Endothelial cell (in vitro differentiated cells): ENCODE results near the gene ARMC9. TPM values are rescaled to one million over a fixed set of nuclear protein-coding genes. Genes with fewer than 3 reads are reported as not detected.

Experiments
- DNase-seq: peaks from one replicate; pipeline ENCODE4 v3.0.0; 2021; ENCODE audit warnings: low spot score
- H3K27ac Mint-ChIP-seq: one replicate; pipeline ENCODE4 v1.8.0; 2021; ENCODE audit warnings: mixed read lengths, inconsistent platforms; ENCODE audit not compliant: unreplicated experiment
- H3K27me3 Mint-ChIP-seq: one replicate; pipeline ENCODE4 v1.8.0; 2021; ENCODE audit warnings: mild to moderate bottlenecking, moderate library complexity, mixed read lengths, inconsistent platforms; ENCODE audit not compliant: unreplicated experiment
- H3K36me3 Mint-ChIP-seq: one replicate; pipeline ENCODE4 v1.8.0; 2021; ENCODE audit warnings: mild to moderate bottlenecking, low read depth, mixed read lengths, inconsistent platforms; ENCODE audit not compliant: unreplicated experiment
- H3K4me1 Mint-ChIP-seq: one replicate; pipeline ENCODE4 v1.8.0; 2021; ENCODE audit warnings: mild to moderate bottlenecking, mixed read lengths, inconsistent platforms; ENCODE audit not compliant: unreplicated experiment
- H3K4me3 Mint-ChIP-seq: one replicate; pipeline ENCODE4 v1.8.0; 2021; ENCODE audit warnings: mild to moderate bottlenecking, mixed read lengths, inconsistent platforms; ENCODE audit not compliant: unreplicated experiment
- H3K9me3 Mint-ChIP-seq: one replicate; pipeline ENCODE4 v1.8.0; 2021; ENCODE audit warnings: mixed read lengths, inconsistent platforms; ENCODE audit not compliant: unreplicated experiment
- total RNA-seq: library from RNA; stranded (reverse); fragmentation: NEBNext Ultra II Directional; extraction: Animal tissue kit (Norgen Biotek cat#: 25700); gene quantifications from one replicate; pipeline ENCODE4 v1.2.1, GENCODE V29; 2021; ENCODE audit not compliant: unreplicated experiment
- TF ChIP-seq, protein P1 (sequence below): fragments of 200-600 bp; sonication (generic); IDR thresholded peaks from one replicate; pipeline ENCODE4 v1.5.0; 2021; ENCODE audit warnings: antibody characterized with exemption; ENCODE audit not compliant: unreplicated experiment

The ARMC9 gene
- total RNA-seq, 1 donor from 2014 or later, result 18.3 TPM

DNA sequence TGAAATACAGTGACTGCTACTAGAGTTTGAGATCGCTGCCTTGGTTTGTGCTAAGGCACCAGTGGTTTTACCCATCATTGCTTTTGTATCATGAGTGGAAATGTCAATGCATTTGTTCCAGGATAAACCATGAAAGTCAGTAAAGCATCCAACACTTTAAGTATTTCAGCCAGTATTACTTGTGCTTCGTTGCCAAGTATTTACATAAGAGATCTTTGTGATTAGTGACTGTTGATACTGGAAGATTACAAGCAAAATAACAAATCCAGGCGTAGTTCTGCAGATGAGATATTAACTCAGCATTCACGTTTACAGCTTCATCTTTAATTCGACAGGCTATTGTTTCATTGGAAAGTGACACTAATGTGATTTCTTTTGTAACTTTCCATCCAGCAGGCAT is 106.8 kb downstream of the ARMC9 start:
- Mint-ChIP-seq H3K27me3 (peaks cover 5% of the 10 kb centered on the region), H3K9me3 (no peaks in the 10 kb centered on the region), H3K4me3 (no peak overlapping the region), H3K36me3 (no peaks in the 10 kb centered on the region), H3K27ac (no peak overlapping the region), H3K4me1 (peaks cover 1% of the 10 kb centered on the region)
- no peak for DNase-seq
- TF ChIP-seq, protein P1, sequence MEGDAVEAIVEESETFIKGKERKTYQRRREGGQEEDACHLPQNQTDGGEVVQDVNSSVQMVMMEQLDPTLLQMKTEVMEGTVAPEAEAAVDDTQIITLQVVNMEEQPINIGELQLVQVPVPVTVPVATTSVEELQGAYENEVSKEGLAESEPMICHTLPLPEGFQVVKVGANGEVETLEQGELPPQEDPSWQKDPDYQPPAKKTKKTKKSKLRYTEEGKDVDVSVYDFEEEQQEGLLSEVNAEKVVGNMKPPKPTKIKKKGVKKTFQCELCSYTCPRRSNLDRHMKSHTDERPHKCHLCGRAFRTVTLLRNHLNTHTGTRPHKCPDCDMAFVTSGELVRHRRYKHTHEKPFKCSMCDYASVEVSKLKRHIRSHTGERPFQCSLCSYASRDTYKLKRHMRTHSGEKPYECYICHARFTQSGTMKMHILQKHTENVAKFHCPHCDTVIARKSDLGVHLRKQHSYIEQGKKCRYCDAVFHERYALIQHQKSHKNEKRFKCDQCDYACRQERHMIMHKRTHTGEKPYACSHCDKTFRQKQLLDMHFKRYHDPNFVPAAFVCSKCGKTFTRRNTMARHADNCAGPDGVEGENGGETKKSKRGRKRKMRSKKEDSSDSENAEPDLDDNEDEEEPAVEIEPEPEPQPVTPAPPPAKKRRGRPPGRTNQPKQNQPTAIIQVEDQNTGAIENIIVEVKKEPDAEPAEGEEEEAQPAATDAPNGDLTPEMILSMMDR, result no peak

- TF ChIP-seq, protein P1, result no peak
- no peaks in the 10 kb centered on the region for H3K9me3 Mint-ChIP-seq
- H3K27ac Mint-ChIP-seq, result no peak overlapping the region
- no peaks in the 10 kb centered on the region for H3K36me3 Mint-ChIP-seq
- H3K4me3 Mint-ChIP-seq, result no peak overlapping the region
- DNase-seq, result no peak
- no peaks in the 10 kb centered on the region for H3K4me1 Mint-ChIP-seq
- peaks cover 5% of the 10 kb centered on the region for H3K27me3 Mint-ChIP-seq
Measured at GRCh38 chr2:231306791-231307393, 108.5 kb downstream of the ARMC9 start.

GRCh38 chr2:231308219-231308618 is 109.8 kb downstream of the ARMC9 start:
- Mint-ChIP-seq H3K4me3 (no peak overlapping the region), H3K4me1 (no peaks in the 10 kb centered on the region), H3K9me3 (no peaks in the 10 kb centered on the region), H3K36me3 (no peaks in the 10 kb centered on the region), H3K27me3 (peaks cover 5% of the 10 kb centered on the region), H3K27ac (no peak overlapping the region)
- TF ChIP-seq, protein P1, result no peak
- DNase-seq, result no peak

- H3K4me1 Mint-ChIP-seq, result no peaks in the 10 kb centered on the region
- no peak overlapping the region for H3K27ac Mint-ChIP-seq
- H3K27me3 Mint-ChIP-seq, result peaks cover 5% of the 10 kb centered on the region
- H3K4me3 Mint-ChIP-seq, result no peak overlapping the region
- no peak for DNase-seq
- TF ChIP-seq, protein P1, result no peak
- no peaks in the 10 kb centered on the region for H3K9me3 Mint-ChIP-seq
- no peaks in the 10 kb centered on the region for H3K36me3 Mint-ChIP-seq
Measured at GRCh38 chr2:231308631-231309428, 110.4 kb downstream of the ARMC9 start.

- DNase-seq, result no peak
- no peak overlapping the region for H3K27ac Mint-ChIP-seq
- TF ChIP-seq, protein P1, result no peak
- no peaks in the 10 kb centered on the region for H3K9me3 Mint-ChIP-seq
- H3K4me1 Mint-ChIP-seq, result no peaks in the 10 kb centered on the region
- peaks cover 15% of the 10 kb centered on the region for H3K36me3 Mint-ChIP-seq
- H3K4me3 Mint-ChIP-seq, result no peak overlapping the region
- peaks cover 3% of the 10 kb centered on the region for H3K27me3 Mint-ChIP-seq
Measured at GRCh38 chr2:231312066-231312465, 113.6 kb downstream of the ARMC9 start.
